Activated gamma-delta T cell treated with Interleukin-2 at 50 U/mL for 16 hours (primary cell): ENCODE measurements around the gene NTRK3.

Source experiments
- DNase-seq: peaks from one replicate; pipeline ENCODE4 v3.0.0-alpha.2; 2020

NTRK3 gene

DNA sequence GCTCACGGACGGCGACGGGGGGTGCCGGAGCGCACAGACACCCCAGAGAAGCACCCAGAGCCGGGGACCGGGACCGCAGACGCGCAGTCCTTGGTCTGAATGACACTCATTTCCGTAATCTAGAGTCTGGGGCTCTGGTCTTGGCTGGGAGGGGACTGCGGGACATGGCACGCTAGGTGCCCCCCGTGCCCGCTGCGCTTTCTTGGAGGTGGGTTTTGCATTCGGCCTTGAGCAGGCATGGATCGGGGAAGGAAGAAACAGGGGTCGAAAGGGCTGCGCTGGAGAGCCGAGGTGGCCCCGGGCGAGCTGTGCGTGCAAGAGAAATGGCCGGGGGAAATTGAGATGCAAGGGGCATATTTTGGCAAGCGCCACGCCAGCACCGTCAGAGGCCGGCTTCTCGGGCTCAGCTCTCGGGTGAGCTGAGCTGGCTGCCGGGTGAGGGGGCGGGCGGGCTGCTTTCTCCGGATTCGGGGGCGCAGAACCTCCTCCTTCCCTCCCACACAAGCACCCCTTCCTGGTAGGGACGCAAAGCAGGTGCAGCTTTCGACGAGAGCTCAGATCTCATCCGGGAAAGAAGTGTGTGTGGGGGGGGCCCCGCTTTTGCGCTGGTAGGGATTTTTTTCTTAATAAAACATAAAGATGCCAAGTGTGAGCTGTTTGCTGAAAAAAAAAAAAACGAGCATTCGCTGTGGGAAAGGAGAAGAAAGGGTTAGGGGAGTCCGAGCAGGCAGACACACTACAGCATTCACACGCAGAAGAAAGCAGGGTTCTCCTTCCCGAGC lies 963 bp upstream of the NTRK3 start:
- DNase-seq, result no peak

DNA sequence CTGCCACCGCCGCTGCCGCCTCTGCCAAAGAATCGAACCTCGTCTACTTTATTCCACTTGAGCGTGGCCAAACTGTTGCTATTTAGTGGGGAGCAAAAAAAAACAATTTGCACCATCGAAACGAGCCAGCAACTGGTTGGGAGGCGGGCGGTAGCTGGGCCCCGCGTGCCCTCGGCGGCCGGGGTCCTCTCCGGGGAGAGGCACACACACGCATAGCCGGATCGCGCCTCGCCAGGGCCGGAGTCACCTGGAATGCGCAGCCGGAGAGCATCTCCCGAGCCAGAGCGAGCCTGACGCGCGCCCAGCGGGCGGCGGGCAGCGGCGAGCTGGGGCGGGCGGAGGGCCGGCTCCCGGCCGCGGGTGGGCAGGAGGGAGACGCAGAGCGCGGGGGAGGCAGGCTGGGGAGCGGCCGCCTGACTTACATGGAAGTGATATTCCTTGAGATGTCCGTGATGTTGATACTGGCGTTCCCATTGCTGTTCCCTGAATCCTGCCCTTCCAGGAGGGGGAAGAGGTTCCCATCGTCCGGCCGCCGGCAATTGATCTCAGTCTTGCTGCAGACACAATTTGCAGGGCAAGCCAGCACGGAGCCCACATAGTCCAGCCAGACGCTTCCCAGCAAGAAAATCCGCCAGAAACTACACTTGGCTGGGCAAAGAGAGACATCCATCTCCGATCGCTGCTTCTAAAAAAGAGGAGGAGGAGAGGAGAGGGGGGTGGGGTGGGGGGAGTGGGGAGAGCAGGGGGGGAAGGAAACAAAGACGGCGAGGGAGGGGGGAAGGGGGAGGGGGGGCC lies 858 bp downstream of the NTRK3 start:
- DNase-seq, result no peak

DNA sequence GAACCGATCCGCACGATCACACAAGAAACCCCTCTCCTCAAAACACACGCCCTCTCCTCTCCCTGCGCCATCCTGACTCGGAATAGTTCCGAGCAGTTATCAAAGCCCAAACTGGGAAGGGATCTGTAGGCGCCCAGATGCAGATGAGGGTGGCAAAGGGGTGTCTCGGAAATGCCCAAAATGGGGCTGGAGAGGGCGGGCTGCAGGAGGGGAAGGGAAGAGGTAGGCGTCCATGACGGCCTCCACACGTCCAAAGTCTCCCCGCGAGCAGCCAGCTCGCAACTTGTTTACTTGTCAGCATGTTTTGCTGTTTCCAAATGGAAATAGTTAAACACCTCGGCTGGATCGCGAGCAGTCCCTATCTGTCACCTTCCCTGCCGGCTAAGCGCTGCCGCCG lies 1.5 kb downstream of the NTRK3 start:
- no peak for DNase-seq

DNA sequence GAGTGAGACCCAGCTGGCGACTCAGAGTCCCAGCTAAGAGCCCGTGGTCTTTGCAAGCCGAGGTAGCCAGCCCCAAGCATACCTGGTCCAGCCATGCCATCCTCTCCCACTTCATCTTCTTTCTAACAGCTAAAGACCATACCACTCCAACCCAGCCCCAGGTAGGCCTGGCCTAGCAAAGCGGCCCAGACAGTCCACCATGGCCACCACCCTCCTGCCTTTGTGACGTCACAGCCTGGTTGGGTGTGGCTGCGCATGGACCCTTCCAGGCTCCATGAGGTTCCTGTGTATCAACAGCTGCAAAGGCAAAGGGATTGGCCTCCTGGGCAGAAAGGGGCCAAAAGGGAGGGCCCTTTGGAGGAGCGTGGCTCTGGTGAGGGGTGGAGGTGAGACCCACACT lies 4.1 kb downstream of the NTRK3 start:
- no peak for DNase-seq

DNA sequence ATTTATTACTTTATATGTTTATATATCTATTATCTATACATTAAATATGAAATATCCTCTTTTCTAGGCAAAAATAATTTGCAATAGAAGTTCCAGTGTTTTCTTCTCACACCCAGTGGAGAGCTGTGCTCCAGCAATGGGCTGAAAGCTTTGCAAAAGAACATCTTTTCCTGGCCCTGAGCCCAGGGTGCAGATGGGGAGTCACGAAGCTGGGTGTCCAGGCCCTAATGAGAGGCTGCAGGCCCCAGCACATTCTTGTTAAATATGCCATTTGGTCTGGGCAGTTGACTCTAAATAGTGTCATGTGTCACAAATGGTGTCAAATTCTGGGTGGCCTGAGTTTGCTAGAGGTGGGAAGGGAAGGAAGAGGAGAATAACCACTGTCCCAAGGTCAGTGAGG lies 5.7 kb downstream of the NTRK3 start:
- DNase-seq, result no peak

DNA sequence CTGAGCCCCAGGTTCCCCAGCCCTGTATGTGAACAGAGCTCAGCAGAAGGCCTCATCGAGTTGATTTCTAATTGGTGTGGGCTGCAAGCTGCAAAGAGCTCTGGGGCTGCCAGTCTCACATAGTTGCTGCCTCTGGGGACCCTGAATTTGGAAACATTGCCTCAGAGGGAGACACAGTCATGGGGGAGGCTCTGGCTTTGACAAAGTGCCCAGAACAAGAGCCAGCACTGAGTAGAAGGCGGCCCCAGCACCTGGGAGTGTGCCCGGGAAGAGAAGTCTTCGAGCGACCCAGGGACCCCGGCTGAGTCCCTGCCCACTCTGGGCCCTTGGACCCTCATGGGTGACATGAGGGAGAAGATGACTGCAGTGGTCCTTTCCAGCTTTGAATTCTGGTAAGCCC lies 7.3 kb downstream of the NTRK3 start:
- DNase-seq, result no peak

DNA sequence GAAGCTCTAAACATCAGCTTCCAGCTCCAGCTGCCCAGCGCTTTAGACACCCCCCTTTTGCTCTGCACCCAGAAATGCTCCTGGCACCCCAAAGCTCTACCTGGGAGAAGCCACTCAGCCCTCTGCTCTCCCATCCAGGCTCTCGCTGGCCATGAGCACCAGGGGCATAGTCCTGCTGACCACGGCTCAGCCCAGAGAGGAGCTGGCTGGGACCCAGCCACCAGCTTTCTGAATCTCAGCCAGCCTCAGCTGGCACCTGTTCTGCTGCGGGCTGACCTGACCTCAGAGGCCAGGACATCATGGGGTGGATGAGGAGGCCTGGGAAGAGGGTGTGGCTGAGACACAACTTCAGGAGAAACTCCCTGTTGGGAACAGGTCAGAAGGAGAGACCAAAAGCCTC lies 8.6 kb downstream of the NTRK3 start:
- DNase-seq, result no peak

DNA sequence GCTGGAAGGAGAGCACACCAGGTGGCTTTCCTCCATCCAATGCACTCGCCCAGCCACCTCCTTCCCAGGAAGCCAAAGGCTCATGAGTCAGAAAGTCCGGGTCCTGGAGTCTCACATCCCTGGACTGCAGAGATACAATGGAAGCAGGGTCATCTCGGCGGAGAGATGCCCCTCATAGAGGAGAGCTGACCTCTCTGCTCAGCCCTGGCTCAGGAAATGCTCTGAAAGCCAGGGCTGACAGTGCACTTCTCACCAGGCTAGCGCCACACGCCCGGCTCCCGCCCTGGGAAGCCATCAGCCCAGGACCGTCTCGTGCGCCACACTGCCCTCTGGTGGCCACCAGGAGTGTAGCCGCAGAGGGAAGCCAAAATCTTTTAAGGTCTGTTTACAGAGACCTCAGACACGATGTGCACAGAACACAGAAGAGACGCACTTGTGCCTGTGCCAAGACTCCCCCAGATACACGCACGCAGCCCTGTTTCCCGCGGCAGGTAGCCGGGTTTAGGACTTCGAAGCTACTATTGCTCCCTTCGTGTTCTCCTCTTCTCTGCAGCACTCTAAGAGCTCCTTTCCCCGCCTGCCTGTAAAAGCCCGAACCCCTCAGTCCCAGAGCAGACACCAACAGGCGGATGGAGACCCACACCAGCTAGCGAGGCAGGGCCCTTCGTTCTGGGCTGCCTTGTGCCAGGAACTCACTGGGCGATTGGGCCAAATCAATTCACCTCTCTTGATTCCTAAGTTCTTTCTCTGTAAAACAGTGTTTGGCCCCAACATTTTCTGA lies 9.7 kb downstream of the NTRK3 start:
- DNase-seq, result peak; percentile 69

DNA sequence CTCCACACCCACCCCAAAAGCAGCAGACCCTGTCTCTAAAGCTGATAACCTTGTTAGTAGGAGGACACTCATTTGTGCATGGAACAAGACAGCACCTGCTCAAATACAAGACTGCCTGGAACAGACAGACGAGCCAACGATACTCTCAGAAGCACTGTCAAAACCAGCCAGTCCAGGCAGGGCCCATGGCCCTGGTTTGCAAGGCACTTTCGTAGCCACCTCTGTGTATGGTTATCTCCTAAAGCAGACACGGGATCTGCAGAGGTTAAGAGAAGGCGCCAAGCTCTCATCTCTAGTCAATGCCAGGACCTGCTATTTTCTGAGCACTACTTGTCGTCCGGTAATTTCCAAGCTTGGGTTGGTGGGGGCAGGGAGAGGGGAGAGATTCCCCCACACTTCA lies 10.5 kb downstream of the NTRK3 start:
- DNase-seq, result no peak

DNA sequence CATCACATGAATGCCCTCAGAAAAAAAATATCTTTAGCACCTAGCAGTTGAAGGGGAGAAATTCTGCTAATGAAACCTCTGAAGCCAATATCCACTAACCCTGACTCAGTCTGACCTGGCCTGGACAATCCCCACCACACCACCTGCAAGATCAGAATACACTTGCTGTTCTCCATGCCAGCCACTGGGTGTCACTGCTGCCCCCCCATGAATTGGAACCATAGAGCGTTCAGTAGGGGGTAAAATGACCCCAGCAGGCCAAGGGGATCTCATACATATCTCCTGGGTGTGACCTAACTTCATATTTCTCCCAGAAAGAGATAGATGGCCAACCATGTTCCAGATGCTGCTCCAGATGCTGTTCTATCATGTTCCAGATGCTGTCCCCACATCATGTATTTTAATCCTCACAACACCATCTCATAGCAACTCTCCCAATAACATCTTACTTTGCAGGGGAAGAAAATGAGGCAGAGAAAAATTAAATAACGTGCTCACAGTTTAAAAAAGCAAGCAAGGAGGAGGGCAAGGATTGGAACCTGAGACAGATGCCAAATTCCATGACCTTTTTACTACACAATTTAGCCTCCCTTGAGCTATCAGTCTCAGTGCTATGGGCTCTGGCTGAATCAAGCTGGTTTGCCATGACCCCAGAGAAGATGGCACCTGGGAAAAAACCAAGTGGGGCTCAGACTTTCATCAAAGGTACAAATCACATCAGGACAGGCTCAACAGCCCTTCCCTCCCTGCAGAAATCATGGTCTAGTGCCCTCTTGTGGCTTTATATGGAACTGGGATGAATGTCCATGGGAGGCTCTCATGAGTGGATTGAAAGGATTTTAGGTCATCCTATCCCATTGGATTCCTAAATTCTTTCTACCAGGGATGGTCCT lies 12.4 kb downstream of the NTRK3 start:
- DNase-seq, result no peak

DNA sequence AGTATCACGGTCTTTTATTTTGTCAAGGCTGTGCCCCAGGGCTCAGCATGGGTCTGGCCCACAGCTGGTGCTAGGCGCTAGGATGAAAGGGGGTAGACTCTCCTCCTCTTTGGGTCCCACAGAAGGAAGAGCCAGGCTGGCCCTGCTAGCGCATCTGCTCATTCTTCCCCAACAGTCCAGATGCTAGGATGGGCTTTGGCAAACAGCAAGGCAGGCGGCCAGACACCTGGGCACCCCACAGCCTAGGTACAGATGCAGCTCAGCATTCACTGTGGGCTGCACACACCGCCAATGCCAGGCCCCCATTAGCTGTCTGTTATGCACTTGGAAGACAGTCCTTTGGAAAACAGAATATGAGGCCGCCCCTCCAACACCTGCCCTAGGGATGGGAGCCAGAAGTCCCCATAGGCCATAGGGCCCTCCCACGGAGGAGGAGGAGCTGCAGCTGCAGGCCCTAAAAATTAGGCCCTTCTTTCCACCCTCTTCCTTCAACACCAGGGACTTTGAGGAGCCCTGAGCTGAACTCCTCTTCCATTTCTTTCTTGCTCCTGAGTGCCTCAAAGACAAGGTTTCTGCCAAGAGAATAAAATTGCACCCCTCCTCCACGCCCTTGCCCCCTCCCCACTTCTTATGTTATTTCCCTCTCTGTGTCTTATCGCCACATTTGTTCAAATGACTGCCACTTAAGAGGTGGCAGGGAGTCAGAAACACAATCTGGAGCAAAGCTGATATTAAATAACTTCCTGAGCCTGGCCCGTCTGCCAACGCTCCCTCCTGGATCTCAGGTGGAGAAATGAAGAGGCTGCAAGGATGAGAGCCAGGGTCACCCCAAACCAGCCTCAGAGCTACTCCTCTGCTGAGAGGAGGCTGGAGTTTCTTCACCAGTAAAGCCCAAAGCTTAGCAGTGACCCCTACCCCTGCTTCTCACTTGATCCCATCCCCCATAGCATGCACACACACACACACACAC lies 13.7 kb downstream of the NTRK3 start:
- no peak for DNase-seq

DNA sequence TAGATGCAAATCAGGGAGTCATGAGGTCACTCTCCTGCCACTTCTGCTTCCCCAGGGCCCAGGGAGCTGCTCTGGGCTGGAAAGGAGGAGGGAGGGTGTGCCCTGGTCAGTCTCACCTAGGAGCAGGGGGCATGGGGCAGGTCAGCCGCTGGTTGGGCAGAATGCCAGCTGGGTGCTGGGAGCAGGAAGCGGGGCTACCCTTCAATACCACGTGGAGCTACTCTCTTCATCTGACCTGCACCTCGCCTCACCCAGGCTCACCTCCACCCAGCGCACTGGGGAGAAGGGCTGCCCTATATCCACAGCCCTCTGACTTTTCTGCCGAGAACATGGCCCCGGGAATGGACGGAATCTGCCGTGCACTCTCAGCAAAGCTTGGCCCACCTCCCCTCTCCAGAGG lies 15.1 kb downstream of the NTRK3 start:
- no peak for DNase-seq

DNA sequence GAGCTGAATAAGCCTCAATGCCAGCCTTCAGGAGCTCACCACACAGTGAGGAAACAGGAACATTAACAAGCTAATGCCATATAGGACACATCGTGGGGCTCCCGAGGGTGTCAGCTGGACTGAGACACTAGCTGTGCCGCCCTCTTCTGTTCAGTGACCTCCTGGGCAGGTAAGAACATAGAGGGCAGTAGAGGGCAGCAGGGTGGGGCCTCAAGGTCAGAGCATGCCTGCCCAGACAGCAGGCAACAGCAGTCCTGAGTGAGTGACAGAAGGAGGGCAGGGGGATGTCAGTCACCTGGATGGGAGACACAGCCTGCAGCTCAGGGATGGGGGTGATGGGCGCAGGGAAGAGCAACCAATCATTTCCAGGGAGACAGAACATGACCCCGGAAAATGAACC lies 15.5 kb downstream of the NTRK3 start:
- no peak for DNase-seq

DNA sequence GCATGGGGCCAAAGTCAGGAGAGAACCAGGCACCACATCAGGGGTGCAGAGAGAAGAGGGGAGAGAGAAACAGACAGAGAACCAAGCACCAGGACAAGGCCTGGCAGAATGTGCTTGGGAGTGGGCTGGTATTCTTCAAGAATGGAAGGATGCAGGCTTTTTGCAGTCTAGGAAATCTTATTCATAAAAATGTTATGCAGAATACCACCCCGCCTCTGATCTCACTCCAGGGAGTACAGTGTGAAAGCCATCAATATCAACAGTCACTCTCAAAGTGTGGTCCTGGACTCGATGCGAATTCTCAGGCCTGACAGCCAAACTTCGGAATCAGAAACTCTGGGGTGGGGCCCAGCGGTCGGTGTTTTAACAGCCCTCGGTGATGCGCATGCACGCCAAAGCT lies 16.9 kb downstream of the NTRK3 start:
- DNase-seq, result no peak

DNA sequence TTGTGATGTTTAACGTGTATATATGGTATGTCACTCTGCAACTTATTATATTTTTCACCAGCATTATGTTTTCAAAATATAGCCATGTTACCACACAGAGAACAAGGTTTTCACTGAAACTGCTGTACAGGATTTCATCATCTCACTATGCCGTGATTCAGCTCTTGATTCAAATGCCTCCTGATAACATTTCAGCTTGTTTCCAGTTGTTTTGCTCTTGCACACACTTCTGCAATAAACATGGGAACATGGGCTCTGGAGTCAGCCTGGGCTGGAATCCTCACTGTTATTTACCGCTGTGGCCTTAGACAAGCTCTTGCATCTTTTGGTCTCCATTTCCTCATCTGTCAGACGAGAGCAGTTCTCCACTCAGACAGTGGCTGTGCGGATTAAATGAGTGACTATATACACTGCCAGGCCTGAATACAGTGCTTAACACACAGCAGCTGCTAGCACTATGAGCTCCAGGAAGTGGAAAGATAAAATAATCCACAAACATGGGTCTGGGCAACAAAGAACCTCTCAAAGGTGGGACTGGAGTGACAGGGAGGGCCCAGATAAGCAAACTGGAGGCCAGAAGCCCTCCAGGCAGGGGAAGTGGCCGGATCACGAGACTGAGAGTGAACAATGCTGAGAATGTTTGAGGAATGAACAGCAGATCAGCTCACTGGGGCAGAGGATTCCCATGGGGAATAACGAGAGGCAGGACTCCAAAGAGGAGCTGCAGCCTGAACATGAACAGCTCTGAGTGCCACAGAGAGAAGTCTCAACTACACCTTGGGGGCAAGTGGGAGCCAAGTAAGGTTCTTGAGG lies 17.7 kb downstream of the NTRK3 start:
- no peak for DNase-seq

DNA sequence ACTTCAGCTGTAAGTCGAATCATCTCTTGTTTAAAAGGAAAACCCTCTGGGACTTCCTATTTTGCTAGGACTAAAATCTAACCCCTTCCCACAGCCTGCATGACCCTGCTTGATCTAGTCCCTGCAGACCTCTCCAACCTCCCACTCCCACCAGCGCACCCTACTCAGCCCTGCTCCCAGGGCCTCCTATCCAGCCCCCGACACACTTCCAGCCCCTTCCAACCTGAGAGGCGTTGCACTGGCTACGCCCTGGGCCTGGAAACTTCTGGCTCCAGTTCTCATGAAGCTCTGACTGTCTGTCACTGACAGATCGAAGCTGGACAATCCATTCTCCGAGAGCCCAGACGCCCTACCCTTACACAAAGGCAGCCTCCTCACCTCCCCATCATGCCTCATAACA lies 21.8 kb downstream of the NTRK3 start:
- no peak for DNase-seq

DNA sequence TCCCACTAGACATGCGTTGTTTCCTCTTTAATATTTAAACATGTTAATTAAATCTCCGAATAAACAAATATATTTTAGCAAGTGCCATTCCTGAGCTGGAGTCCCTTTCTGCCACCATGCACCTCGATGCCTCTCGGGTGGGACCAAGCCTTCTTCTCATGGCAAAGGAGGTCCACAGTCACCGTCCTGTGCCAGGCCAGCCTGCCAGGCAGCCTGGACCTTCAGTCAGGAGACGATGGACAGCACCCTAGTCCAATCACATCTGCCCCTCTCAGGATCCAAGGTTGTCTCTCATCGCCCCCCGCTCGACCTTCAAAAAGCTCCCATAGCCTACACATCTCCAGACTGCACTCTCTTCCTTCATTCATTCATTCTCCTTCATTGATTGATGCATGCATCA lies 22.6 kb downstream of the NTRK3 start:
- DNase-seq, result no peak

DNA sequence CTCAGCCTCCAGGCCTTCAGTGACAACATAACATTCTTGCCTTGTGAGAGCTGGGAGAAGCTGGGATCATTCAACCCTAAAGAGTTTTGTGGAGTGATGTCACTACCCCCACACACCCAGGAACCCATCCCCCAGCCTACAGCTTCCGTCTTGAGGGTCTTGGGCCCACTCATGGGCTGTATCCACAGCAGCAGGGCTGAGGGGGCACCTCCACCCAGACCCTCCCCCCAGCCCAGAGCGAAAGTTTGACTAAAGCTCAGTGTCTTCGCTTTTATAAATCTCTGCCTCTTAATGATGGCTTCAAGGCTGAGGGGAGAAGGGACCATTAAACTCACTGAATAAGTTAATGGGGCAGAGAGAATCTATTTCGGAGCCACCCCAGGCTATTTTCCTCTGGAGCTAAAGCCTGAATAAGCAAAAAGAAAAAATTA lies 23.8 kb downstream of the NTRK3 start:
- no peak for DNase-seq

DNA sequence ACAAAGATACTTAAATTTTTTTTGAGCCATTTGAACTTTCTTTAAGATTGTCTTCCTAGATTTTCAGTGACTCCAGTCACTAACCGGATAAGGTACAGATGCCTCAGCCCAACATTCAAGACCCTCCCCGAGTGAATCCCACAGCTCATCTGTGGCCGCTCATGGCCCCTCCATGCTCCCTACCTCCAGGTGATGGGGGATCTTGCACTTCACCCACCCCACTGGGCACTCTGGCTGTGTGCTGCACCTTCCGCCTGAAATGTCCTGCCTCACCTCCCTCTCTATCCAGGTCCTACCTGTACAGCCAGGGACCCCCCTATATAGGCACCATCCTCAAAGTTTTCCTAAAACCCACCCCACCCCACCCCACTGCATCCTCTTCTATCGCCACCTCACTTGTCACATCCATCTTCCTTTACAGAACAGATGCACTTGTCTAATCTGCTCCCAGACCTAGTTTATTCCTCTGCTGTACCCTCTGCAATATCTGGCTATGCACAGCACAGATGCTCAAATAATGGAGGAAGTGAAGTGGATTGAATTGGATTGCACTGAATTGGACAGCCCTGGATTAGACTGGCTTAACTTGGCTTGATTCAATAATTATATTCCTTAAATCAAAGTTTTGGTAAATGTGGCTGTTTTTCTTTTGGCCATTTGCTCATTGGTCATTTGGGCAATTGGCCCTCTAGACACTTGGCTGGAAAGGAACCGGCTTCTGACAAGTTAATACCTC lies 24.5 kb downstream of the NTRK3 start:
- no peak for DNase-seq

DNA sequence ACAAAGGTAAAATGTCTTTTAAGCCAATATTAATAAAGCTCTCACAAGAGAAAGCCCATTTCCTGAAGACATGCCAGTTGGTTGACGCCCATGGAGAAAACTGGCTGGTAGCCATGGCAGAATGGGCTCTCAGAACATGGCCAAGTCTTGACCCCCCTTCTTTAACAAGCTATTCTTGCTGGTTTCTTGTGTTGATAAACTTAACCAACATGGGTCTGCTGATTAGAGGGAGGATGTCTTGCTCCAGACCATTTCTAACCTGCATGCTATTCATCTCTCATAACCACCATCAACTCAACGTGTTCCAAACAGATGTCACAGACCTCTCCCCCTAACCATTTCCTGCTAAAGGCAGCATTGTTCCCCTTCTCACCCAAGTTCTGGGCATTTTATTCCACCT lies 25.7 kb downstream of the NTRK3 start:
- DNase-seq, result no peak
